Fibroblast of lung (primary cell): ENCODE data around the gene WDSUB1. TPM values are rescaled to one million over a fixed set of nuclear protein-coding genes. Genes with fewer than 3 reads are reported as not detected.

Source experiments
- DNase-seq, 2 donors: peaks; one replicate each; pipeline versions ENCODE4 v3.0.0 to v3.0.0-alpha.2; 2010; ENCODE audit warnings: low read depth in 2 of 2
- H2AFZ ChIP-seq: 2 replicates; pipeline ENCODE4 v1.5.1; 2012; ENCODE audit warnings: low read length, control low read depth, inconsistent platforms
- H3K27ac ChIP-seq: 2 replicates; pipeline ENCODE4 v1.5.1; 2011; ENCODE audit warnings: low read length, control low read depth; ENCODE audit not compliant: insufficient read depth
- H3K27me3 ChIP-seq: 2 replicates; pipeline ENCODE4 v1.5.1; 2011; ENCODE audit warnings: mild to moderate bottlenecking, low read length; ENCODE audit not compliant: control insufficient read depth, insufficient read depth
- H3K36me3 ChIP-seq: 2 replicates; pipeline ENCODE4 v1.5.1; 2011; ENCODE audit warnings: low read length; ENCODE audit not compliant: control insufficient read depth, insufficient read depth
- H3K4me1 ChIP-seq: 2 replicates; pipeline ENCODE4 v1.5.1; 2011; ENCODE audit warnings: low read length; ENCODE audit not compliant: control insufficient read depth, insufficient read depth; ENCODE audit errors: extremely low read depth
- H3K4me2 ChIP-seq: 2 replicates; pipeline ENCODE4 v1.5.1; 2011; ENCODE audit warnings: low read length, control low read depth; ENCODE audit not compliant: insufficient read depth; ENCODE audit errors: extremely low read depth
- H3K4me3 ChIP-seq, 4 experiments: fragments of 200-600 bp in 1 of 4; sonication (generic) in 1 of 4; replicated peaks in 1 of 4; 2 replicates each; pipeline ENCODE4 v1.5.1; 2011 to 2016; ENCODE audit warnings: low read length in 4 of 4, low read depth in 3 of 4, mild to moderate bottlenecking in 3 of 4, control low read depth in 2 of 4, inconsistent platforms in 1 of 4, mixed read lengths in 1 of 4; ENCODE audit not compliant: insufficient read depth in 1 of 4; ENCODE audit errors: control extremely low read depth in 1 of 4
- H3K79me2 ChIP-seq: 2 replicates; pipeline ENCODE4 v1.5.1; 2012; ENCODE audit warnings: mild to moderate bottlenecking, low read length, inconsistent platforms; ENCODE audit not compliant: control insufficient read depth, insufficient read depth
- H3K9ac ChIP-seq: 2 replicates; pipeline ENCODE4 v1.5.1; 2011; ENCODE audit warnings: mild to moderate bottlenecking, low read length, control low read depth; ENCODE audit not compliant: insufficient read depth
- H3K9me3 ChIP-seq: 2 replicates; pipeline ENCODE4 v1.5.1; 2012; ENCODE audit warnings: low read depth, low read length; ENCODE audit not compliant: control insufficient read depth, insufficient read depth
- H4K20me1 ChIP-seq: 2 replicates; pipeline ENCODE4 v1.5.1; 2011; ENCODE audit warnings: low read length; ENCODE audit not compliant: control insufficient read depth, insufficient read depth; ENCODE audit errors: extremely low read depth
- EZH2 ChIP-seq: IDR thresholded peaks from 2 replicates; pipeline ENCODE4 v1.5.1; 2012; ENCODE audit warnings: low read length, control low read depth, mild to moderate bottlenecking; ENCODE audit errors: missing control alignments
- polyA plus RNA-seq, 2 donors: library from polyadenylated mRNA; depleted of rRNA in 1 of 2; stranded (reverse) in 1 of 2; unstranded in 1 of 2; fragments of >200 nt; gene quantifications; 2 replicates each; pipeline ENCODE4 v1.2.1, GENCODE V29; 2011 to 2012; ENCODE audit warnings: missing spikeins in 1 of 2
- total RNA-seq: library from RNA; depleted of rRNA; stranded (reverse); fragments of >200 nt; gene quantifications from 2 replicates; pipeline ENCODE4 v1.2.1, GENCODE V29; 2014
- TF ChIP-seq, protein P1 (sequence below), 2 donors: IDR thresholded peaks in 1 of 2; conservative IDR thresholded peaks in 1 of 2; 1 replicate in 1 of 2; 2 replicates in 1 of 2; pipeline ENCODE4 v1.5.1; 2011 to 2012; ENCODE audit warnings: low read length in 2 of 2, control low read depth in 1 of 2, inconsistent platforms in 1 of 2, low read depth in 1 of 2, mild to moderate bottlenecking in 1 of 2

WDSUB1 gene
- total and polyA plus RNA-seq, 2 donors (not counting 1 experiment from before 2014, with no cell fraction given), result 7.5 to 18.3 TPM

- H3K4me1 ChIP-seq, result peaks cover 3% of the 10 kb centered on the region
- no peaks in the 10 kb centered on the region for H3K27me3 ChIP-seq
- peak overlapping the region; percentile 50 for H3K9ac ChIP-seq
- no peak for DNase-seq
- no peak overlapping the region for H3K27ac ChIP-seq
- TF ChIP-seq, protein P1, sequence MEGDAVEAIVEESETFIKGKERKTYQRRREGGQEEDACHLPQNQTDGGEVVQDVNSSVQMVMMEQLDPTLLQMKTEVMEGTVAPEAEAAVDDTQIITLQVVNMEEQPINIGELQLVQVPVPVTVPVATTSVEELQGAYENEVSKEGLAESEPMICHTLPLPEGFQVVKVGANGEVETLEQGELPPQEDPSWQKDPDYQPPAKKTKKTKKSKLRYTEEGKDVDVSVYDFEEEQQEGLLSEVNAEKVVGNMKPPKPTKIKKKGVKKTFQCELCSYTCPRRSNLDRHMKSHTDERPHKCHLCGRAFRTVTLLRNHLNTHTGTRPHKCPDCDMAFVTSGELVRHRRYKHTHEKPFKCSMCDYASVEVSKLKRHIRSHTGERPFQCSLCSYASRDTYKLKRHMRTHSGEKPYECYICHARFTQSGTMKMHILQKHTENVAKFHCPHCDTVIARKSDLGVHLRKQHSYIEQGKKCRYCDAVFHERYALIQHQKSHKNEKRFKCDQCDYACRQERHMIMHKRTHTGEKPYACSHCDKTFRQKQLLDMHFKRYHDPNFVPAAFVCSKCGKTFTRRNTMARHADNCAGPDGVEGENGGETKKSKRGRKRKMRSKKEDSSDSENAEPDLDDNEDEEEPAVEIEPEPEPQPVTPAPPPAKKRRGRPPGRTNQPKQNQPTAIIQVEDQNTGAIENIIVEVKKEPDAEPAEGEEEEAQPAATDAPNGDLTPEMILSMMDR (conservative IDR thresholded peaks at IDR 0.05 in 1 of 2, IDR thresholded peaks at IDR 0.05 in 1 of 2; ENCODE audit: low read depth in 1 of 2, low read length in 2 of 2), result no peak
- no peak for TF ChIP-seq EZH2
- H3K4me3 ChIP-seq, result peak overlapping the region; percentile 67 to 91 (median 80)
- no peaks in the 10 kb centered on the region for H3K36me3 ChIP-seq
- no peak overlapping the region for H2AFZ ChIP-seq
- H4K20me1 ChIP-seq, result no peaks in the 10 kb centered on the region
- H3K4me2 ChIP-seq, result peak overlapping the region; percentile 86
- no peaks in the 10 kb centered on the region for H3K9me3 ChIP-seq
- no peaks in the 10 kb centered on the region for H3K79me2 ChIP-seq
These were observed 1.1 kb downstream of the WDSUB1 start for GRCh38 chr2:159285433-159285832.

- H3K36me3 ChIP-seq, result no peaks in the 10 kb centered on the region
- no peak for DNase-seq
- H2AFZ ChIP-seq, result no peak overlapping the region
- H3K4me3 ChIP-seq, result no peak overlapping the region
- no peak overlapping the region for H3K9ac ChIP-seq
- H3K4me1 ChIP-seq, result no peaks in the 10 kb centered on the region
- TF ChIP-seq, protein P1 (conservative IDR thresholded peaks at IDR 0.05 in 1 of 2, IDR thresholded peaks at IDR 0.05 in 1 of 2; ENCODE audit: low read depth in 1 of 2, low read length in 2 of 2), result no peak
- no peak overlapping the region for H3K27ac ChIP-seq
- no peaks in the 10 kb centered on the region for H3K27me3 ChIP-seq
- H3K9me3 ChIP-seq, result no peaks in the 10 kb centered on the region
- H4K20me1 ChIP-seq, result no peaks in the 10 kb centered on the region
- no peaks in the 10 kb centered on the region for H3K79me2 ChIP-seq
- no peak overlapping the region for H3K4me2 ChIP-seq
These were observed 3.0 kb downstream of the WDSUB1 start for GRCh38 chr2:159283529-159283928.

- H4K20me1 ChIP-seq, result no peaks in the 10 kb centered on the region
- TF ChIP-seq EZH2, result no peak
- TF ChIP-seq, protein P1 (conservative IDR thresholded peaks at IDR 0.05 in 1 of 2, IDR thresholded peaks at IDR 0.05 in 1 of 2; ENCODE audit: low read depth in 1 of 2, low read length in 2 of 2), result no peak
- H3K36me3 ChIP-seq, result no peaks in the 10 kb centered on the region
These were observed 5.5 kb downstream of the WDSUB1 start for GRCh38 chr2:159281002-159281401.

More at GRCh38 chr2:159281002-159281401, 5.5 kb downstream of the WDSUB1 start:
- H3K27ac ChIP-seq, result no peak overlapping the region
- no peaks in the 10 kb centered on the region for H3K9me3 ChIP-seq
- no peak overlapping the region for H3K4me3 ChIP-seq
- DNase-seq, result no peak
- H2AFZ ChIP-seq, result no peak overlapping the region
- H3K9ac ChIP-seq, result no peak overlapping the region
- no peak overlapping the region for H3K4me2 ChIP-seq
- no peaks in the 10 kb centered on the region for H3K4me1 ChIP-seq
- no peaks in the 10 kb centered on the region for H3K27me3 ChIP-seq
- no peaks in the 10 kb centered on the region for H3K79me2 ChIP-seq
